OCI-LY7 (cell line): ENCODE data around the gene ALG1L2. TPM values are rescaled to one million over a fixed set of nuclear protein-coding genes. Genes with fewer than 3 reads are reported as not detected.
"Not testable (repeated sequence)": the region's sequence is repeated elsewhere in the genome, so short reads cannot be mapped to it uniquely, and the experiment has no call there.

Experiments
- BruUV-seq: library from RNA; stranded (reverse); fragments of 400-500 nt; replicated peaks from 2 replicates; lab custom pipeline; 2021; lab: Mats Ljungman, UMichigan
- CTCF ChIA-PET: fragments of 300-600 bp; sonication (Branson Sonifier 250); formaldehyde crosslinking; loops from one replicate; lab custom pipeline; 2022; ENCODE audit warnings: antibody characterized with exemption; ENCODE audit not compliant: unreplicated experiment; lab: Charles Lee
- POLR2A ChIA-PET: fragments of 300-600 bp; sonication (Branson Sonifier 250); formaldehyde crosslinking; loops from one replicate; lab custom pipeline; 2022; ENCODE audit warnings: antibody characterized with exemption; lab: Charles Lee
- DNase-seq: peaks from one replicate; pipeline ENCODE4 v3.0.0-alpha.2; 2015; ENCODE audit warnings: low spot score
- H2AFZ ChIP-seq: fragments of 200-600 bp; sonication (generic), shearing (Covaris generic); 2 replicates; pipeline ENCODE4 v1.6.1; 2014; ENCODE audit warnings: mild to moderate bottlenecking, antibody characterized with exemption, low read length, moderate library complexity
- H3K27ac ChIP-seq: fragments of 200-600 bp; sonication (generic); 2 replicates; pipeline ENCODE4 v1.5.1; 2014; ENCODE audit warnings: mixed run types, low read depth, mild to moderate bottlenecking, moderate library complexity, low read length, inconsistent platforms; ENCODE audit not compliant: poor library complexity, severe bottlenecking
- H3K36me3 ChIP-seq: fragments of 200-600 bp; sonication (generic); 2 replicates; pipeline ENCODE4 v1.6.1; 2014; ENCODE audit warnings: mild to moderate bottlenecking, antibody characterized with exemption, low read length, moderate library complexity, mixed read lengths; ENCODE audit not compliant: insufficient read depth
- H3K4me1 ChIP-seq: fragments of 200-600 bp; sonication (generic); 2 replicates; pipeline ENCODE4 v1.5.1; 2014; ENCODE audit warnings: mild to moderate bottlenecking, low read length; ENCODE audit not compliant: insufficient read depth, poor library complexity, severe bottlenecking
- H3K4me2 ChIP-seq: fragments of 200-600 bp; sonication (generic); 2 replicates; pipeline ENCODE4 v1.6.1; 2014; ENCODE audit warnings: mild to moderate bottlenecking, low read length
- H3K4me3 ChIP-seq: fragments of 200-600 bp; sonication (generic); 2 replicates; pipeline ENCODE4 v1.5.1; 2014; ENCODE audit warnings: mild to moderate bottlenecking, low read depth, low read length; ENCODE audit not compliant: poor library complexity, severe bottlenecking
- H3K79me2 ChIP-seq: fragments of 200-600 bp; sonication (generic); 2 replicates; pipeline ENCODE4 v1.6.1; 2016; ENCODE audit warnings: low read depth, mild to moderate bottlenecking, low read length, moderate library complexity, mixed read lengths; ENCODE audit not compliant: insufficient read depth
- H3K9me2 ChIP-seq: fragments of 200-600 bp; sonication (generic); 2 replicates; pipeline ENCODE4 v1.6.1; 2016; ENCODE audit warnings: mild to moderate bottlenecking, low read length, mixed read lengths; ENCODE audit not compliant: insufficient read depth
- H3K9me3 ChIP-seq: fragments of 200-600 bp; sonication (generic); 2 replicates; pipeline ENCODE4 v1.6.1; 2014; ENCODE audit warnings: mild to moderate bottlenecking, mixed run types, low read length, mixed read lengths
- H4K20me1 ChIP-seq: fragments of 200-600 bp; sonication (generic); 2 replicates; pipeline ENCODE4 v1.6.1; 2014; ENCODE audit warnings: mild to moderate bottlenecking, antibody characterized with exemption, low read length, moderate library complexity, mixed read lengths; ENCODE audit not compliant: insufficient read depth
- CTCF ChIP-seq: fragments of 200-600 bp; sonication (generic); conservative IDR thresholded peaks from 2 replicates; pipeline ENCODE4 v1.5.1; 2014; ENCODE audit warnings: mild to moderate bottlenecking, antibody characterized with exemption, low read length, moderate library complexity, mixed read lengths
- EZH2phosphoT487 ChIP-seq: fragments of 200-600 bp; sonication (generic); IDR thresholded peaks from 2 replicates; pipeline ENCODE4 v1.6.1; 2018; ENCODE audit warnings: low read depth, borderline replicate concordance, mild to moderate bottlenecking, mixed run types, antibody characterized with exemption, low read length, moderate library complexity, mixed read lengths
- intact Hi-C: fragments of 100-400 bp; cut with micrococcal nuclease; formaldehyde crosslinking; loops from one replicate; pipeline ENCODE4 v1.10.0; 2022; ENCODE audit not compliant: unreplicated experiment
- total RNA-seq, 2 experiments: library from RNA; depleted of rRNA in 1 of 2; stranded (reverse); fragments of >200 nt in 1 of 2; shearing (Covaris generic) in 1 of 2; gene quantifications; 2 replicates each; pipeline ENCODE4 v1.2.3, GENCODE V29; 2014 to 2022

The ALG1L2 gene
- total RNA-seq, 2 experiments from 2014 or later, result 2.8 TPM; not detected in 1

- CTCF ChIA-PET, result not testable (repeated sequence)
These were observed 27.4 kb downstream of the ALG1L2 start for GRCh38 chr3:130108836-130109585.

GRCh38 chr3:130110386-130111169 is 28.9 kb downstream of the ALG1L2 start:
- H4K20me1 ChIP-seq, H3K9me3 ChIP-seq, H3K79me2 ChIP-seq, H3K36me3 ChIP-seq, H3K9me2 ChIP-seq, intact Hi-C loops, H3K4me1 ChIP-seq: not testable (repeated sequence)
- 0 out of 2 replicates have a peak, but pooled peaks have one; percentile 12 for TF ChIP-seq CTCF
- ChIA-PET CTCF (interaction anchor here (0.6 kb wide), 3 partner anchors 14 to 106 kb away, joined by 3 to 9 read pairs (median 5); no protein-coding TSS in a partner anchor), POLR2A (interaction anchor here (1.0 to 3.1 kb wide), 2 partner anchors 17 to 213 kb away, joined by 4 to 12 read pairs; no protein-coding TSS in a partner anchor)
- Histone ChIP-seq H3K4me3 (peak overlapping the region; percentile 85), H3K4me2 (peak overlapping the region; percentile 48), H2AFZ (peak overlapping the region; percentile 44; the same call in 1 of the 2 replicates), H3K27ac (peak overlapping the region; percentile 43)
- BruUV-seq, result TSS peak; percentile 70
- DNase-seq, result peak; percentile 55

More at GRCh38 chr3:130108836-130109585, 27.4 kb downstream of the ALG1L2 start:
- H3K4me1 ChIP-seq, H3K9me2 ChIP-seq, H3K27ac ChIP-seq, POLR2A ChIA-PET, intact Hi-C loops, H3K36me3 ChIP-seq, H3K9me3 ChIP-seq, DNase-seq, BruUV-seq, H3K4me3 ChIP-seq, H3K4me2 ChIP-seq, H3K79me2 ChIP-seq, H4K20me1 ChIP-seq, H2AFZ ChIP-seq: not testable (repeated sequence)

GRCh38 chr3:130111185-130111864 is 29.7 kb downstream of the ALG1L2 start:
- ChIA-PET POLR2A (interaction anchor here (0.6 to 3.1 kb wide), 4 partner anchors 17 to 807 kb away, joined by 3 to 12 read pairs (median 4); no protein-coding TSS in a partner anchor), CTCF (interaction anchor here (0.6 kb wide), 4 partner anchors 14 to 107 kb away, joined by 3 to 9 read pairs (median 5); no protein-coding TSS in a partner anchor)
- no TSS peak for BruUV-seq
- H3K27ac ChIP-seq, result peak overlapping the region; percentile 43
- H3K4me1 ChIP-seq, result peaks cover 4% of the 10 kb centered on the region
- H3K4me2 ChIP-seq, result peak overlapping the region; percentile 59
- H3K36me3 ChIP-seq, result no peaks in the 10 kb centered on the region
- DNase-seq, result peak; percentile 97
- H3K79me2 ChIP-seq, result no peaks in the 10 kb centered on the region
- H3K4me3 ChIP-seq, result peak overlapping the region; percentile 85
- H2AFZ ChIP-seq, result peak overlapping the region; percentile 44; the same call in 1 of the 2 replicates
- H4K20me1 ChIP-seq, result no peaks in the 10 kb centered on the region
- H3K9me3 ChIP-seq, result no peaks in the 10 kb centered on the region
- TF ChIP-seq CTCF (no peak), EZH2phosphoT487 (no peak)
- intact Hi-C loops, result no loop called here
- no peaks in the 10 kb centered on the region for H3K9me2 ChIP-seq

- ChIA-PET POLR2A (interaction anchor here (0.6 to 3.1 kb wide), 5 partner anchors 18 to 1270 kb away, joined by 3 to 12 read pairs (median 3); partner anchors contain the start of gene NUDT16), CTCF (interaction anchor here (0.6 kb wide), 1 partner anchor 63 kb away, joined by 5 read pairs; no protein-coding TSS in a partner anchor)
- H3K79me2 ChIP-seq, H3K9me2 ChIP-seq, H3K4me1 ChIP-seq, H4K20me1 ChIP-seq, H3K36me3 ChIP-seq, H3K9me3 ChIP-seq, BruUV-seq, intact Hi-C loops: not testable (repeated sequence)
- Histone ChIP-seq H3K4me2 (peak overlapping the region; percentile 69), H3K4me3 (peak overlapping the region; percentile 85), H3K27ac (peak overlapping the region; percentile 40), H2AFZ (peak overlapping the region; percentile 10; the same call in 1 of the 2 replicates)
- peak; percentile 91 for DNase-seq
These were observed 30.5 kb downstream of the ALG1L2 start for GRCh38 chr3:130111865-130112747.
